ENCODE results near the gene ST6GAL1. TPM values are rescaled to one million over a fixed set of nuclear protein-coding genes. Genes with fewer than 3 reads are reported as not detected.

Gene ST6GAL1
- total and polyA plus RNA-seq, 2 of the 4 experiments (the other 2 are of a cell fraction) = 1.4 to 2.9 TPM

DNA sequence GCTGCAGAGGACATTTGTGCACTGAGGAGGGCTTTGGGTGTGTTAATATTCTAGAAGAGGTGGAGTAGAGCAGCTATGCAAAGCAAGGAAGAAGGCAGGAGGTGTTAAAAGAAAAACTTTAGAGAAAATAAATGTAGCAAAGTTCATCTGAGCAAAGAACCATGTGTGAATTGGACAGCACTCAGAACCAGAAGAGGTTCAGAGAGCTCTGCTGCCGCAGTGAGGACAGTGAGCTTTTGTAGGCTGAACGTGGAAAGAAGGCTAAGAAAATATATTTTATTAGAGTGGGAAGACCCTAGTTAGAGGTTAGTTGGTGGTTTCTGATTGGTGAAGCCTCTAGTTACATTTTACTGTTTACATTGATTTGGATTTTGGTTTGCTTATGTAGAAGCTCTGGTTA lies 50.7 kb downstream of the ST6GAL1 start:
- intact Hi-C loops (cut with micrococcal nuclease) = no loop called here

More for the DNA sequence above, 50.7 kb downstream of the ST6GAL1 start:
- Histone ChIP-seq H2AK5ac (ENCODE audit: low read depth, low read length) (no peak overlapping the region), H3K4me2 (ENCODE audit: low read depth, low read length) (no peak overlapping the region), H2BK120ac (ENCODE audit: low read depth, low read length) (no peak overlapping the region), H3K4ac (ENCODE audit: low read depth, low read length) (no peak overlapping the region), H3K9ac (ENCODE audit: low read depth, low read length) (no peak overlapping the region), H3K9me3 (ENCODE audit: control insufficient read depth, insufficient read depth, low read length) (no peaks in the 10 kb centered on the region), H4K20me1 (ENCODE audit: insufficient read depth, low read length) (no peaks in the 10 kb centered on the region), H4K91ac (ENCODE audit: insufficient read depth, low read depth, low read length) (no peak overlapping the region), H3K36me3 (ENCODE audit: control insufficient read depth, insufficient read depth, low read length) (no peaks in the 10 kb centered on the region), H3K27ac (ENCODE audit: insufficient read depth, low read length) (no peak overlapping the region), H4K8ac (ENCODE audit: low read depth in 2 of 2, low read length in 2 of 2) (no peak overlapping the region), H3K4me3 (ENCODE audit: insufficient read depth, low read depth, low read length) (no peak overlapping the region), H2BK15ac (ENCODE audit: low read depth, low read length) (no peak overlapping the region), H3K23ac (ENCODE audit: low read depth, low read length) (no peak overlapping the region), H2BK20ac (ENCODE audit: low read depth, low read length) (no peak overlapping the region), H3K9me1 (ENCODE audit: insufficient read depth, low read length) (no peaks in the 10 kb centered on the region), H2BK5ac (ENCODE audit: low read depth, low read length, poor library complexity, severe bottlenecking) (no peak overlapping the region), H3K14ac (replicated peaks; ENCODE audit: low read depth, low read length) (no peak overlapping the region), H3K79me1 (ENCODE audit: low read depth in 1 of 2, low read length in 2 of 2) (no peaks in the 10 kb centered on the region), H3K27me3 (ENCODE audit: control insufficient read depth, insufficient read depth, low read length) (no peaks in the 10 kb centered on the region), H3K18ac (ENCODE audit: low read depth, low read length) (no peak overlapping the region), H3K56ac (ENCODE audit: extremely low read depth, insufficient read depth, low read length) (no peak overlapping the region), H2AK9ac (replicated peaks; ENCODE audit: low read depth, low read length, poor library complexity) (no peak overlapping the region), H3K4me1 (ENCODE audit: control insufficient read depth, insufficient read depth, low read length) (no peaks in the 10 kb centered on the region; the same call in 1 of the 2 replicates), H2AFZ (replicated peaks; ENCODE audit: low read length, poor library complexity) (no peak overlapping the region), H4K5ac (ENCODE audit: low read depth, low read length) (no peak overlapping the region)
- POLR2A ChIA-PET (ENCODE audit: unreplicated experiment) = no interaction called here
- BruUV-seq (replicated peaks) = no TSS peak
- TF ChIP-seq, protein P1, sequence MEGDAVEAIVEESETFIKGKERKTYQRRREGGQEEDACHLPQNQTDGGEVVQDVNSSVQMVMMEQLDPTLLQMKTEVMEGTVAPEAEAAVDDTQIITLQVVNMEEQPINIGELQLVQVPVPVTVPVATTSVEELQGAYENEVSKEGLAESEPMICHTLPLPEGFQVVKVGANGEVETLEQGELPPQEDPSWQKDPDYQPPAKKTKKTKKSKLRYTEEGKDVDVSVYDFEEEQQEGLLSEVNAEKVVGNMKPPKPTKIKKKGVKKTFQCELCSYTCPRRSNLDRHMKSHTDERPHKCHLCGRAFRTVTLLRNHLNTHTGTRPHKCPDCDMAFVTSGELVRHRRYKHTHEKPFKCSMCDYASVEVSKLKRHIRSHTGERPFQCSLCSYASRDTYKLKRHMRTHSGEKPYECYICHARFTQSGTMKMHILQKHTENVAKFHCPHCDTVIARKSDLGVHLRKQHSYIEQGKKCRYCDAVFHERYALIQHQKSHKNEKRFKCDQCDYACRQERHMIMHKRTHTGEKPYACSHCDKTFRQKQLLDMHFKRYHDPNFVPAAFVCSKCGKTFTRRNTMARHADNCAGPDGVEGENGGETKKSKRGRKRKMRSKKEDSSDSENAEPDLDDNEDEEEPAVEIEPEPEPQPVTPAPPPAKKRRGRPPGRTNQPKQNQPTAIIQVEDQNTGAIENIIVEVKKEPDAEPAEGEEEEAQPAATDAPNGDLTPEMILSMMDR (conservative IDR thresholded peaks at IDR 0.05; ENCODE audit: low read depth, low read length) = no peak
- TF ChIP-seq NFE2L2 (IDR thresholded peaks at IDR 0.05; ENCODE audit: low read depth, low read length) (no peak), CHD1 (IDR thresholded peaks at IDR 0.05; ENCODE audit: low read depth, low read length) (no peak), FOS (IDR thresholded peaks at IDR 0.05; ENCODE audit: low read depth, low read length) (no peak), RAD21 (IDR thresholded peaks at IDR 0.05; ENCODE audit: low read length) (no peak), MAFK (IDR thresholded peaks at IDR 0.05; ENCODE audit: low read depth, low read length) (no peak), RCOR1 (IDR thresholded peaks at IDR 0.05; ENCODE audit: insufficient replicate concordance, low read length) (no peak), BHLHE40 (IDR thresholded peaks at IDR 0.05; ENCODE audit: low read depth, low read length) (no peak), CEBPB (IDR thresholded peaks at IDR 0.05; ENCODE audit: low read depth, low read length) (no peak), MXI1 (IDR thresholded peaks at IDR 0.05; ENCODE audit: borderline replicate concordance, low read depth, low read length) (no peak), RFX5 (IDR thresholded peaks at IDR 0.05; ENCODE audit: low read depth, low read length) (no peak), MAZ (IDR thresholded peaks at IDR 0.05; ENCODE audit: borderline replicate concordance, low read depth, low read length) (no peak), SMC3 (IDR thresholded peaks at IDR 0.05; ENCODE audit: low read depth, low read length) (no peak)
- TF ChIP-seq, protein P2, sequence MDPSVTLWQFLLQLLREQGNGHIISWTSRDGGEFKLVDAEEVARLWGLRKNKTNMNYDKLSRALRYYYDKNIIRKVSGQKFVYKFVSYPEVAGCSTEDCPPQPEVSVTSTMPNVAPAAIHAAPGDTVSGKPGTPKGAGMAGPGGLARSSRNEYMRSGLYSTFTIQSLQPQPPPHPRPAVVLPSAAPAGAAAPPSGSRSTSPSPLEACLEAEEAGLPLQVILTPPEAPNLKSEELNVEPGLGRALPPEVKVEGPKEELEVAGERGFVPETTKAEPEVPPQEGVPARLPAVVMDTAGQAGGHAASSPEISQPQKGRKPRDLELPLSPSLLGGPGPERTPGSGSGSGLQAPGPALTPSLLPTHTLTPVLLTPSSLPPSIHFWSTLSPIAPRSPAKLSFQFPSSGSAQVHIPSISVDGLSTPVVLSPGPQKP (IDR thresholded peaks at IDR 0.05; ENCODE audit: borderline replicate concordance, low read depth, low read length) = no peak
- TF ChIP-seq, protein P3, sequence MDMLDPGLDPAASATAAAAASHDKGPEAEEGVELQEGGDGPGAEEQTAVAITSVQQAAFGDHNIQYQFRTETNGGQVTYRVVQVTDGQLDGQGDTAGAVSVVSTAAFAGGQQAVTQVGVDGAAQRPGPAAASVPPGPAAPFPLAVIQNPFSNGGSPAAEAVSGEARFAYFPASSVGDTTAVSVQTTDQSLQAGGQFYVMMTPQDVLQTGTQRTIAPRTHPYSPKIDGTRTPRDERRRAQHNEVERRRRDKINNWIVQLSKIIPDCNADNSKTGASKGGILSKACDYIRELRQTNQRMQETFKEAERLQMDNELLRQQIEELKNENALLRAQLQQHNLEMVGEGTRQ (IDR thresholded peaks at IDR 0.05; ENCODE audit: low read depth, low read length) = no peak
- ATAC-seq (ENCODE audit: low read depth) (no peak), DNase-seq (no peak)
- 60% methylated on average over 1 of the region's 2 CpGs; no CpG with 5 or more reads in 1 of the 2 experiments for WGBS, 2 experiments (ENCODE audit: extremely low coverage in 2 of 2, insufficient read length in 1 of 2)
- CTCF ChIA-PET = interaction anchor here (0.7 kb wide), 1 partner anchor 339 kb away, joined by 3 read pairs; no protein-coding TSS in a partner anchor
- dilution Hi-C loops (cut with HindIII; ENCODE audit: low sequenced_read_pairs, unreplicated experiment) (no loop called here), in situ Hi-C loops (cut with MboI; ENCODE audit: low sequenced_read_pairs) (no loop called here)
